CD4-positive, CD25-positive, alpha-beta regulatory T cell (primary cell): ENCODE data around the gene PRKCE. TPM values are rescaled to one million over a fixed set of nuclear protein-coding genes. Genes with fewer than 3 reads are reported as not detected.

Experiments used
- ATAC-seq, 2 donors: fragments of 150-1000 bp; cut with Tn5 transposase; one replicate each; pipeline ENCODE4 v1.10.0; 2021; ENCODE audit warnings: low read depth in 2 of 2, moderate number of reproducible peaks in 2 of 2, moderate library complexity in 1 of 2
- DNase-seq, 3 donors: peaks; one replicate each; pipeline versions ENCODE4 v3.0.0 to v3.0.0-alpha.2; 2012 to 2022; ENCODE audit warnings: mixed read lengths in 1 of 3
- H3K27ac ChIP-seq: one replicate; pipeline ENCODE4 v1.7.0; 2013; ENCODE audit warnings: mild to moderate bottlenecking, low read length; ENCODE audit not compliant: insufficient read depth, poor library complexity, severe bottlenecking
- H3K27me3 ChIP-seq: one replicate; pipeline ENCODE4 v1.7.0; 2013; ENCODE audit warnings: low read length; ENCODE audit not compliant: control insufficient read depth, insufficient read depth
- H3K36me3 ChIP-seq: one replicate; pipeline ENCODE4 v1.7.0; 2013; ENCODE audit warnings: mild to moderate bottlenecking, low read length, moderate library complexity; ENCODE audit not compliant: control insufficient read depth, insufficient read depth
- H3K4me1 ChIP-seq: 2 replicates; pipeline ENCODE4 v1.7.0; 2013; ENCODE audit warnings: mild to moderate bottlenecking, low read length; ENCODE audit not compliant: insufficient read depth, control insufficient read depth, poor library complexity, severe bottlenecking
- H3K4me3 ChIP-seq: one replicate; pipeline ENCODE4 v1.7.0; 2013; ENCODE audit warnings: low read depth, mild to moderate bottlenecking, low read length, moderate library complexity
- H3K9me3 ChIP-seq, 2 experiments: 1 replicate in 1 of 2; 2 replicates in 1 of 2; pipeline ENCODE4 v1.7.0; 2013; ENCODE audit warnings: low read length in 2 of 2, mild to moderate bottlenecking in 1 of 2, moderate library complexity in 1 of 2; ENCODE audit not compliant: control insufficient read depth in 2 of 2
- H3K27ac Mint-ChIP-seq, 3 donors: one replicate each; pipeline ENCODE4 v1.8.0; 2020 to 2022; ENCODE audit warnings: mild to moderate bottlenecking in 3 of 3, mixed read lengths in 3 of 3, moderate library complexity in 2 of 3
- H3K27me3 Mint-ChIP-seq: one replicate; pipeline ENCODE4 v1.8.0; 2022; ENCODE audit warnings: mild to moderate bottlenecking, mixed read lengths
- H3K36me3 Mint-ChIP-seq: one replicate; pipeline ENCODE4 v1.8.0; 2020; ENCODE audit warnings: mixed read lengths
- H3K4me1 Mint-ChIP-seq, 4 donors: one replicate each; pipeline ENCODE4 v1.8.0; 2020 to 2022; ENCODE audit warnings: mixed read lengths in 4 of 4, mild to moderate bottlenecking in 1 of 4
- H3K4me3 Mint-ChIP-seq, 4 donors: one replicate each; pipeline ENCODE4 v1.8.0; 2020 to 2022; ENCODE audit warnings: mild to moderate bottlenecking in 4 of 4, mixed read lengths in 4 of 4, moderate library complexity in 3 of 4
- H3K9me3 Mint-ChIP-seq, 7 donors: one replicate each; pipeline ENCODE4 v1.8.0; 2020 to 2022; ENCODE audit warnings: mixed read lengths in 7 of 7, mild to moderate bottlenecking in 3 of 7, moderate library complexity in 2 of 7
- polyA plus RNA-seq, 4 donors: library from polyadenylated mRNA; unstranded; fragments of 300-500 nt; fragmentation: Illumina TruSeq; gene quantifications; one replicate each; pipeline ENCODE4 v1.2.3, GENCODE V29; 2021
- total RNA-seq: library from RNA; stranded (reverse); gene quantifications from one replicate; pipeline ENCODE4 v1.2.3, GENCODE V29; 2022

PRKCE gene
- total and polyA plus RNA-seq, 5 donors from 2014 or later = 0.78 to 16.5 (median 1.3) TPM

DNA sequence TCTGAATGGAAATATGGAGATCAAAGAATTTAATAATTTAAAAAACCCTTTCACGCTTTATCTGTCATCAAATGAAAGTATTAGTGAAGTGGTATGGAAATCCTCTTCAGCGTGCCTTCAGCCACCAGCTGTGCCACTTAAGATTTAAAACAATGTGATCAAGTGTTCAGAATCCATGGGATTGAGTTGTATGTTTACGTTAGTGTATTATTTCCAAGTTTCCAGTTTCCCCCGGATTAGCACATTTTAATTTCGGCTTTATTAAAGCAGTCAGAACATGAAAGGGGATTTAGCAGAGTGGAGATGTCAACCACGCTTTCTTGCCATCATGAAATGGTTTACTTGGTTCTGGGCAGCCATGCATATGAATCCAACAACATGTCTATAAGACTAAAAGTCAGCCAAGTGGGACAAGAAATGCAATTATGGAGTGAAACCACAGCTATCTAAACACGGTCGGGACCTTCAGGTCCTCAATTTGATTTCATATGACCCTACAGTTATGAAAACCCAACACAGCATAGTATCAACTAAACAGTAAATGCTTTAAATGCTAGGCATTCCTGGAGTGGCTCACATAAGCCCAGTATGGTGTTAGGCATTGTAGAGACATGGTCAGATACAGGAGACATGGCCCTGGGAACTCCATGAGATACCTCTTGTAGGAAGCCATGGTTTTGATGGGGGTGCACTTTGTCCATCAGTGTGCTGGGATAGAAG lies 420.8 kb downstream of the PRKCE start:
- DNase-seq = no peak
- Histone ChIP-seq H3K27me3 (no peaks in the 10 kb centered on the region), H3K36me3 (no peaks in the 10 kb centered on the region), H3K4me1 (peaks cover 3% of the 10 kb centered on the region), H3K27ac (no peak overlapping the region), H3K4me3 (no peak overlapping the region), H3K9me3 (no peaks in the 10 kb centered on the region)
- Mint-ChIP-seq H3K9me3 (no peaks in the 10 kb centered on the region), H3K4me1 (peaks cover 0 to 6% (median 5%) of the 10 kb centered on the region in 4 donors), H3K36me3 (peaks cover 8% of the 10 kb centered on the region), H3K27me3 (peaks cover 10% of the 10 kb centered on the region), H3K4me3 (peak overlapping the region in 1 of 4 donors; percentile 23), H3K27ac (no peak overlapping the region)
- no peak for ATAC-seq

DNA sequence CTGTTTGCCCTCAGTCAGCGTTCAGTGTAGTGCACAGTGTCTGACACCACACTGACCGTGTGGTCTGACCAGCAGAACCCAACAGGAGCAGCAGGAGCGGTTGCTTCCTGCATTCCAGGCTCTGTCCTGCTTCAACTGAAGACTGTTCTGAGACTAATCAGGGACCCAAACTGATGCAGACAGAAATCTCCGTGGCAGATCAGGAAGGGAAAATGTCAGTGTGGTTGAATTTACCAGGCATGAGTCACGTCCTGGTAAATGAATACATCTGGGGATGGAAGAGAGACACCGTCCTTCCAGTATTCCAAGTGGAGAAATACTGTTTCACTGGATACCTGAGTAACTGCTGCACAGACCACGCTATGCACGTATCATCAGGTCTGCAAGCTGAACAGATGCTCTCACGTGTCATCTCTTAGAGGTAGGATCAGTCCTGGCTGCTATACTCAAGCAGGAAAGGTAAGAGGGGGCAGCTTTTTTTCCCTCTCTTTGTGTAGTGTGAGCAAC lies 422.1 kb downstream of the PRKCE start:
- Histone ChIP-seq H3K9me3 (no peaks in the 10 kb centered on the region), H3K36me3 (no peaks in the 10 kb centered on the region), H3K27ac (no peak overlapping the region), H3K4me3 (no peak overlapping the region), H3K27me3 (no peaks in the 10 kb centered on the region), H3K4me1 (no peaks in the 10 kb centered on the region)
- no peak for DNase-seq
- Mint-ChIP-seq H3K4me3 (no peak overlapping the region), H3K27me3 (peaks cover 10% of the 10 kb centered on the region), H3K27ac (no peak overlapping the region), H3K4me1 (no peaks in the 10 kb centered on the region), H3K36me3 (peaks cover 8% of the 10 kb centered on the region), H3K9me3 (no peaks in the 10 kb centered on the region)
- no peak for ATAC-seq

DNA sequence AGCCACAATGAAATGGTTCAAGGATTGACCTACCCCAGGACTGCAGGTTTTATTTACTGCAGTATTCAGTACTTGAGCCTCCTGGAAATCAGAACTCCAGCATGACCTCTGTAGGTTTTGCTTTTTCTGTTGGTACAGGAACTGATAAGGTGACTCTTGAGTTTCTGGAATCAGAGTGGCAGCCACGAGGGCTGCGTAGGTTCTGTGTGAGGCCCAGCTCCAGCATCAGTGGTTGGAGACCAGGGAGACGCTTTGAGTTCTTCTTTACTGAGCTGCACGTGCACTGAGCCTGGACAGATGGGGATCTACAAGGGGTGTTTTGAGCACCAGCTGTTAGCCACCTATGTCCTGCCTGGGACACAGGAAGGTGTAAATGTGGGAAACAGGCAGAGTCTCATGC lies 423.0 kb downstream of the PRKCE start:
- no peaks in the 10 kb centered on the region for H3K9me3 Mint-ChIP-seq
- H3K36me3 Mint-ChIP-seq = peaks cover 8% of the 10 kb centered on the region
- Histone ChIP-seq H3K4me1 (no peaks in the 10 kb centered on the region), H3K36me3 (no peaks in the 10 kb centered on the region), H3K4me3 (no peak overlapping the region), H3K27ac (no peak overlapping the region), H3K9me3 (no peaks in the 10 kb centered on the region), H3K27me3 (no peaks in the 10 kb centered on the region)
- no peak overlapping the region for H3K27ac Mint-ChIP-seq
- no peak for DNase-seq
- H3K4me3 Mint-ChIP-seq = no peak overlapping the region
- H3K4me1 Mint-ChIP-seq = peaks cover 0 to 1% (median 0%) of the 10 kb centered on the region in 4 donors
- no peak for ATAC-seq
- peaks cover 10% of the 10 kb centered on the region for H3K27me3 Mint-ChIP-seq

DNA sequence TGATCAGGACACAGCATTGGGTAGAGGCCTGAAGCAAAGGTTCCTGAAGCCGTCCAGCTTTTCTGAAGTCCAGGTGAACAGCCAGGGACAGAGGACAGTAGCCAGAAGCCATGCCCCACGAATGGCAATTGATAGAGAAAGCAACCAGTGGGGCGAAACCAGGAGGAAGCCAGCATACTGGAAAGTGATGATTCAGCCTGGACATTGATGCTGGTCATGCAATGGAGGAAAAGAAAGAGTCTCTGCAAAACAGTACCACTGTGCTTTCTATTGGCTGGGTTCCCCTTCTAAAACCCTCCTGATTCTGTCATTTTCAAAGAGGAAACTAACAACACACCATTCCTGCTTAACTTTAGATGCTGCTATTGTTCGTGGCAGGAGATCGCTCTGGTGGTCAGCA lies 424.4 kb downstream of the PRKCE start:
- H3K27ac Mint-ChIP-seq = no peak overlapping the region

DNA sequence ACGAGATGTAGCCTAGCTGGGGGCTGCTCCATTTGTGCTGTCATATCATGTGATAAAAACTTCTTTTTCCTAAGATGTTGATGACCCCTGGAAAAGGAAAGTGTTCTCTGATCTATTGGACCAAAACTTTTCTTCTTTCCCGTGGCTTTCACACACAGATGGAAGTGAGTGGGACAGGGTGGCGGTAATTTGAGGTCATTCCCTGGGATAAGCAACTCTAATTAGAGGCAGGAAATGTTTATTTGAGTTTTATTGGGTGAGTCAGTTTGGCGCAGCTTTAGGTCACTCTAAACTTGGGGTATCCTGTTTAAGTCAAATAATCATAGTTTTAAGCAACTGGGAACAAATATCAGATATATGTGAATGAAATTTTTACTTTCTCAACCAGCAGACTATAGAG lies 424.8 kb downstream of the PRKCE start:
- Mint-ChIP-seq H3K27me3 (peaks cover 10% of the 10 kb centered on the region), H3K4me1 (peaks cover 0 to 3% (median 1%) of the 10 kb centered on the region in 4 donors), H3K27ac (no peak overlapping the region), H3K36me3 (peaks cover 3% of the 10 kb centered on the region), H3K4me3 (no peak overlapping the region), H3K9me3 (no peaks in the 10 kb centered on the region)
- H3K36me3 ChIP-seq = no peaks in the 10 kb centered on the region
- H3K9me3 ChIP-seq = no peaks in the 10 kb centered on the region
- no peaks in the 10 kb centered on the region for H3K4me1 ChIP-seq
- no peak overlapping the region for H3K4me3 ChIP-seq
- no peak for ATAC-seq
- no peak for DNase-seq
- H3K27me3 ChIP-seq = no peaks in the 10 kb centered on the region
- H3K27ac ChIP-seq = no peak overlapping the region

More for the DNA sequence above, 424.4 kb downstream of the PRKCE start:
- Mint-ChIP-seq H3K9me3 (no peaks in the 10 kb centered on the region), H3K36me3 (peaks cover 7% of the 10 kb centered on the region), H3K4me1 (peaks cover 0 to 3% (median 1%) of the 10 kb centered on the region in 4 donors), H3K27me3 (peaks cover 10% of the 10 kb centered on the region), H3K4me3 (no peak overlapping the region)
- Histone ChIP-seq H3K9me3 (no peaks in the 10 kb centered on the region), H3K4me1 (no peaks in the 10 kb centered on the region), H3K4me3 (no peak overlapping the region), H3K27me3 (no peaks in the 10 kb centered on the region), H3K27ac (no peak overlapping the region), H3K36me3 (no peaks in the 10 kb centered on the region)
- ATAC-seq (no peak), DNase-seq (no peak)

DNA sequence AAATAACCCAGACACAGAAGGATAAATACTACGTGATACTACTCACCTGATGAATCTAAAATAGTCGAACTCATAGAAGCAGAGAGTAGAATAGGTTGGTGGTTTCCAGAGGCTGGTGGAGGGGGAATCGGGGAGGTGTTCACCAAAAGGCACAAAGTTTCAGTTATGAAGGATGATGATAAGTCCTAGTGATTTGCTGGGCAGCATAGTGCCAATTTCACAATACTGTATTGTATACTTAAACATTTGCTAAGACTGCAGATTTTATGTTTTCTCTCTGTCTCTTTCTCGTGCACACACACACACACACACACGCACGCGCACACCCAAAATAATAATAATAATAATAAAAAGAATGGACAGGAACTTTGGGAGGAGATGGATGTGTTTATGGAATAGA lies 425.4 kb downstream of the PRKCE start:
- H3K4me1 Mint-ChIP-seq = peaks cover 0 to 4% (median 1%) of the 10 kb centered on the region in 4 donors
- no peak overlapping the region for H3K27ac Mint-ChIP-seq
- no peak for ATAC-seq

DNA sequence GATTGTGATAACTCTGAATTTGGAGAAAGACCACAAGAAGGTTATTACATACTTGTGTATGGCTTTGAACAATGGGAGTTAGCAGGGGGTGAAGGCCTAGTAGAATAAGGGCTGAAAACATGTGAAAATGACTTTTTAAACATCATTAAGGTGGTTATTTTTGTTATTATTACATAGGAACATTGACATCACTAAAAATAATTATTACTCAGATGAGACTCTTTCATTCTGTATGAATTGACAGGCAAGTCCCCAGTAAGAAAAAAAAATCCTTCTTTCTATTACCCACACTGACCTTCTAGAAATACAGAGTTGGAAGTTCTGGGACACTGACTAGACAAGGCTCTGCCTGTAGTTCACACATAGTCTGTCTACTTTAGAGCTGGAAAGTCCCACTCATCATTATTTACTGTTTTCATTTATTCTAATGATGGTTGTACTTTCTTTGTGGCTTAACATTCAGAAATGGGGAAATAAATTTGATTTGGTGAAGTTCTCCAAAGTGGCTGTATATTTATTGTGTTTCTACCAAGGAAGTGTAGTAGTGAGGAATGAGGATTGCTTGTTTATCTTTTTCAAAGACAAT lies 426.1 kb downstream of the PRKCE start:
- ATAC-seq = no peak
- H3K27me3 Mint-ChIP-seq = peaks cover 6% of the 10 kb centered on the region
- H3K4me1 ChIP-seq = no peaks in the 10 kb centered on the region
- H3K9me3 ChIP-seq = no peaks in the 10 kb centered on the region
- no peaks in the 10 kb centered on the region for H3K36me3 Mint-ChIP-seq
- DNase-seq = no peak
- no peak overlapping the region for H3K27ac Mint-ChIP-seq
- H3K27ac ChIP-seq = no peak overlapping the region
- no peaks in the 10 kb centered on the region for H3K9me3 Mint-ChIP-seq
- H3K4me3 ChIP-seq = no peak overlapping the region
- H3K27me3 ChIP-seq = no peaks in the 10 kb centered on the region
- peaks cover 0 to 9% (median 2%) of the 10 kb centered on the region in 4 donors for H3K4me1 Mint-ChIP-seq
- H3K4me3 Mint-ChIP-seq = no peak overlapping the region
- no peaks in the 10 kb centered on the region for H3K36me3 ChIP-seq

More for the DNA sequence above, 425.4 kb downstream of the PRKCE start:
- Histone ChIP-seq H3K4me1 (no peaks in the 10 kb centered on the region), H3K36me3 (no peaks in the 10 kb centered on the region), H3K4me3 (no peak overlapping the region), H3K27me3 (no peaks in the 10 kb centered on the region), H3K9me3 (no peaks in the 10 kb centered on the region), H3K27ac (no peak overlapping the region)
- DNase-seq = no peak
- no peak overlapping the region for H3K4me3 Mint-ChIP-seq
- H3K36me3 Mint-ChIP-seq = peaks cover under 1% of the 10 kb centered on the region
- peaks cover 7% of the 10 kb centered on the region for H3K27me3 Mint-ChIP-seq
- no peaks in the 10 kb centered on the region for H3K9me3 Mint-ChIP-seq
